OCI-LY1 (cell line): ENCODE measurements around the gene PDCD1.

ENCODE experiments used
- H2AFZ ChIP-seq: fragments of 200-600 bp; sonication (generic), shearing (Covaris generic); 2 replicates; pipeline ENCODE4 v1.6.0; 2014; ENCODE audit warnings: antibody characterized with exemption, mild to moderate bottlenecking, low read length
- H3F3A ChIP-seq: fragments of 200-600 bp; sonication (generic), shearing (Covaris generic); 2 replicates; pipeline ENCODE4 v1.6.0; 2014; ENCODE audit warnings: mild to moderate bottlenecking, antibody characterized with exemption, low read length, moderate library complexity; ENCODE audit not compliant: insufficient read depth
- H3K27ac ChIP-seq: fragments of 200-600 bp; sonication (generic); 2 replicates; pipeline ENCODE4 v1.5.1; 2014; ENCODE audit warnings: low read length, mixed run types, mild to moderate bottlenecking, low read depth; ENCODE audit not compliant: poor library complexity, severe bottlenecking
- H3K27me3 ChIP-seq: fragments of 200-600 bp; sonication (generic); 2 replicates; pipeline ENCODE4 v1.6.0; 2014; ENCODE audit warnings: antibody characterized with exemption, mild to moderate bottlenecking, low read length, moderate library complexity; ENCODE audit not compliant: insufficient read depth
- H3K36me3 ChIP-seq: fragments of 200-600 bp; sonication (generic); 2 replicates; pipeline ENCODE4 v1.6.1; 2014; ENCODE audit warnings: mild to moderate bottlenecking, antibody characterized with exemption, low read length, moderate library complexity, mixed read lengths; ENCODE audit not compliant: insufficient read depth
- H3K4me1 ChIP-seq: fragments of 200-600 bp; sonication (generic); 2 replicates; pipeline ENCODE4 v1.5.1; 2014; ENCODE audit warnings: mild to moderate bottlenecking, low read length, moderate library complexity; ENCODE audit not compliant: insufficient read depth, severe bottlenecking
- H3K4me2 ChIP-seq: fragments of 200-600 bp; sonication (generic), shearing (Covaris generic); 2 replicates; pipeline ENCODE4 v1.6.1; 2014; ENCODE audit warnings: low read length
- H3K4me3 ChIP-seq: fragments of 200-600 bp; sonication (generic); 2 replicates; pipeline ENCODE4 v1.5.1; 2014; ENCODE audit warnings: low read length, low read depth, mild to moderate bottlenecking, mixed read lengths; ENCODE audit not compliant: poor library complexity, severe bottlenecking
- H3K79me2 ChIP-seq: fragments of 200-600 bp; shearing (Covaris generic); 2 replicates; pipeline ENCODE4 v1.6.1; 2016; ENCODE audit warnings: mixed run types, low read length, mixed read lengths; ENCODE audit not compliant: insufficient read depth
- H3K9ac ChIP-seq: fragments of 200-600 bp; sonication (generic), shearing (Covaris generic); 2 replicates; pipeline ENCODE4 v1.6.1; 2014; ENCODE audit warnings: mild to moderate bottlenecking, low read length, mixed read lengths
- H3K9me2 ChIP-seq: fragments of 200-600 bp; sonication (generic), shearing (Covaris generic); 2 replicates; pipeline ENCODE4 v1.6.1; 2014; ENCODE audit warnings: low read depth, mild to moderate bottlenecking, low read length, mixed read lengths
- H3K9me3 ChIP-seq: fragments of 200-600 bp; shearing (Covaris generic); 2 replicates; pipeline ENCODE4 v1.6.1; 2014; ENCODE audit warnings: low read length, mixed read lengths
- H4K20me1 ChIP-seq: fragments of 200-600 bp; sonication (generic), shearing (Covaris generic); 2 replicates; pipeline ENCODE4 v1.6.0; 2016; ENCODE audit warnings: mild to moderate bottlenecking, low read length; ENCODE audit not compliant: insufficient read depth
- EZH2 ChIP-seq: fragments of 200-600 bp; sonication (generic), shearing (Covaris generic); IDR thresholded peaks from 2 replicates; pipeline ENCODE4 v1.8.0; 2017; ENCODE audit warnings: borderline replicate concordance, mixed run types, mild to moderate bottlenecking, antibody characterized with exemption, low read length, moderate library complexity, mixed read lengths
- TF ChIP-seq, protein P1 (sequence below): fragments of 200-600 bp; sonication (generic), shearing (Covaris generic); IDR thresholded peaks from 2 replicates; pipeline ENCODE4 v1.5.1; 2017; ENCODE audit warnings: mild to moderate bottlenecking, antibody characterized with exemption, low read length, moderate library complexity, mixed read lengths

Gene PDCD1

DNA sequence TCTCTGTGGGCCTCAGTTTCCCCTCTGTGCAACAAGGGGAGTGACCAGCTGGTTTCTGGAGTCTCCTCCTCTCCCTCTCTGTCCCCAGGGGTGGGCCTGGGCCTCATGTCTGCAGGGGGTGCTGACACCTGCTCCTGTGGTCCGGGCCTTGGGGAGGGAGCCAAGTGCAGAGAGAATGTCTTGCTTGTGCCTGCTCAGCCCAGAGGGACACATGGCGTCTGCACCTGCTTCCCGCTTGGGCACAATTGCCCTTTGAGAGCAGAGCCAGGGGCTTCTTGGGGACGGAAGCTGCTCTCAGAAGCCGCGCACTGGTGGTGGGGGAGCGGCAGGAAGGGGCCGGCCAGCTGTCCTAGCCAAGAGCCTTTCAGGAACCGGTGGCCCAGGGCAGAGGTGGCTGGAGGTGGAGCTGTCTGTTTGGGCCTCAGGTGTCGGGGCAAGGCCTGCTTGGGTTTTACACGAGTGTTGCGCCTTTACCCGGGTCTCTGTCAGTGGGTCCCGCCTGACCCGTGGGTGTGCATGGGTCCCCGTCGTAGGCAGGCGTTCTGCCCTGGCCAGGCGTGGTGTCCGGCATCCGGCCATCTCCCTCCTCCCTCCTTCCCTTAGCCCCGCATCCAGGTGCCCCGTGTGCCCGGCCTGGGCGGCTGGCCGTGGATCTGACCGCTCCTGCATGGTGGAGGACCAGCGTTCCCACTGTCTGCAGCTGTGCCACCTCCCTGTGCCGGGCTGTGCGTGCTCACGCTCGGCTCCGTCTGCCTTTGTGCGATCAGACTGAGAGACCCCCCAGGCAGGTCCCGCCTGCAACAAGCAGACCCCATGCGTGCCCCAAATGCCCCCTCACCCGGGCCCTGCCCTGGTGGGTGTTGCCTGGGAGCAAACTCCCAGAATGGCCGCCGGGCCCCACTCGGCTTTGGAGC is 45.7 kb downstream of the PDCD1 start:
- Histone ChIP-seq H3K9me3 (no peaks in the 10 kb centered on the region), H3K36me3 (no peaks in the 10 kb centered on the region), H3K27ac (no peak overlapping the region), H4K20me1 (no peaks in the 10 kb centered on the region), H3K27me3 (no peaks in the 10 kb centered on the region), H3K4me3 (no peak overlapping the region), H3K79me2 (no peaks in the 10 kb centered on the region), H3F3A (no peaks in the 10 kb centered on the region), H3K9ac (no peak overlapping the region), H3K4me1 (no peaks in the 10 kb centered on the region), H3K9me2 (no peaks in the 10 kb centered on the region), H3K4me2 (no peak overlapping the region), H2AFZ (no peak overlapping the region)
- no peak for TF ChIP-seq EZH2
- TF ChIP-seq, protein P1, sequence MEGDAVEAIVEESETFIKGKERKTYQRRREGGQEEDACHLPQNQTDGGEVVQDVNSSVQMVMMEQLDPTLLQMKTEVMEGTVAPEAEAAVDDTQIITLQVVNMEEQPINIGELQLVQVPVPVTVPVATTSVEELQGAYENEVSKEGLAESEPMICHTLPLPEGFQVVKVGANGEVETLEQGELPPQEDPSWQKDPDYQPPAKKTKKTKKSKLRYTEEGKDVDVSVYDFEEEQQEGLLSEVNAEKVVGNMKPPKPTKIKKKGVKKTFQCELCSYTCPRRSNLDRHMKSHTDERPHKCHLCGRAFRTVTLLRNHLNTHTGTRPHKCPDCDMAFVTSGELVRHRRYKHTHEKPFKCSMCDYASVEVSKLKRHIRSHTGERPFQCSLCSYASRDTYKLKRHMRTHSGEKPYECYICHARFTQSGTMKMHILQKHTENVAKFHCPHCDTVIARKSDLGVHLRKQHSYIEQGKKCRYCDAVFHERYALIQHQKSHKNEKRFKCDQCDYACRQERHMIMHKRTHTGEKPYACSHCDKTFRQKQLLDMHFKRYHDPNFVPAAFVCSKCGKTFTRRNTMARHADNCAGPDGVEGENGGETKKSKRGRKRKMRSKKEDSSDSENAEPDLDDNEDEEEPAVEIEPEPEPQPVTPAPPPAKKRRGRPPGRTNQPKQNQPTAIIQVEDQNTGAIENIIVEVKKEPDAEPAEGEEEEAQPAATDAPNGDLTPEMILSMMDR: no peak

DNA sequence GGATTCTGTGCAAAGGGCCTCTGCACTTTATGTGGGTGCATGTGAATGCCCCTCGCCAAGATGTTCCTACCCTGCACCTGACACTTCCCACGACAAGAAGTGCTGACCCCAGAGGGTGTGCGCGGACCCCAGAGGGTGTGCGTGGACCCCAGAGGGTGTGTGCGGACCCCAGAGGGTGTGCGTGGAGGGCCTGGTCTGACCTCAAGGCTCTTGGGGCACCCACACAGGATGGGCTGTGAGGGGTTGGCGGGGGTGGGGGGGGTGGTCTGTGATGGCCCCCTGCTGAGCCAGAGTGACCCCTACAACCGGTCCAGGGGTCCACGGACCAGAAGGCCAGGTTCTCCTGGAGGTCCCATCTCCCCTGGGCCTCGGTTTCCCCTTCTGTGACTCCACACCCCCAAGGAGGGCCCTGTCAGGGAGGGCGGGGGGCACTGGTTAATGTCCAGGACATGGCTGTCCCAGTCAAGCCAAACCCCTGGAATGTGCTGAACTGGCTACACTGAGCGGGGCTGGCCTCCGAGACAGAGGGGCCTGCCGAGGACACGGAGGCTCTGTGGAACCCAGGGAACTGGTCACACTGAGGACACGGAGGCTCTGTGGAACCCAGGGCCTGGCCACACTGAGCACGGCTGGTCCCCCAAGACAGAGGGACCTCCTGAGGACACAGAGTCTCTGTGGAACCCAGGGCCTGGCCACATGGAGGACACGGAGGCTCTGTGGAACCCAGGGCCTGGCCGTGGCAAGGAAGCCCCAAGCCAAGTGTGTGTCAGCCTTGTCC is 46.6 kb downstream of the PDCD1 start:
- Histone ChIP-seq H3K4me2 (no peak overlapping the region), H3F3A (no peaks in the 10 kb centered on the region), H3K79me2 (no peaks in the 10 kb centered on the region), H3K27me3 (no peaks in the 10 kb centered on the region), H3K9ac (no peak overlapping the region), H3K9me2 (no peaks in the 10 kb centered on the region), H3K27ac (no peak overlapping the region), H3K4me3 (no peak overlapping the region), H2AFZ (no peak overlapping the region), H4K20me1 (no peaks in the 10 kb centered on the region), H3K36me3 (no peaks in the 10 kb centered on the region), H3K9me3 (no peaks in the 10 kb centered on the region), H3K4me1 (no peaks in the 10 kb centered on the region)
- no peak for TF ChIP-seq EZH2
- TF ChIP-seq, protein P1: no peak

DNA sequence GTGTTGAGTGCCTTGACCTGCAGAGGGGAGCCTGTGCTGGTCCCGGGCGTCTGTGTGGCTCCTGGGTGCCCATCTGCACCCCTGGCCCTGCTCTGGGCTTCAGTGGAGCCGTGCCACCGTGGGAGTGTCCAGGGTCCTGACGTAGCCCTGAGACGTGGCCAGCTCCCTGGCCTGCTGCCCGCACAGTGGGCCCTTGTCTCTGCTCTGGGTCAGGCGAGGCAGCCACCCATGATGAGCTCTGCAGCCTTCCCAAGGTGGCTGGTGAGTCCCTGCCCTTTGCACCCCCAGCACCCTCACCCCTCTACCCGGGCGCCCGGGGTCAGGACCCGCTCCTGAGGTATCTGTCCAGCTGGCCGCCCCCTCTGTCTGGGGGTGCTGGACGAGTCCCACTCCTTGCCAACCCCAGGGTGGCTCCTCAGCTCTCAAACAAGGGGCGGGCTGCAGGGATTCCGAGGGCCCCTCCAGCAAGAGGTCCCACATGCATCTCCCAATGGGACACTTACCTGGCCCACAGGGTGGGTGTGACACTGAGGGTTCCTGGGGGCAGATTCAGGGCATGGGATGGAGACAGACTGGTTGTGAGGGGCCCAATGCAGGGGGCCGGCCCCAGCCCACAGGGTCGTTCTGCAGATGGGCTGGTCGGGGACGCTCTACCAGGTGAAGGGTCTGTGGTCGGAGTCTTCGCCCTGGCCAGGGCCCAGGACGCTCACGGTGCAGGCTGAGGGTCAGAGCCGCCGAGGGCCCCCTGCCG is 47.3 kb downstream of the PDCD1 start:
- Histone ChIP-seq H3K4me3 (no peak overlapping the region), H2AFZ (no peak overlapping the region), H3K36me3 (no peaks in the 10 kb centered on the region), H3K27ac (no peak overlapping the region), H4K20me1 (no peaks in the 10 kb centered on the region), H3K9ac (no peak overlapping the region), H3K9me3 (no peaks in the 10 kb centered on the region), H3F3A (no peaks in the 10 kb centered on the region), H3K4me2 (no peak overlapping the region), H3K9me2 (no peaks in the 10 kb centered on the region), H3K79me2 (no peaks in the 10 kb centered on the region), H3K4me1 (no peaks in the 10 kb centered on the region), H3K27me3 (no peaks in the 10 kb centered on the region)
- TF ChIP-seq EZH2: no peak
- TF ChIP-seq, protein P1: no peak
